ENCODE data around the gene DOCK3.
A peak's percentile ranks its signal among the peaks of the same experiment; 100 is the strongest.
"Not testable (repeated sequence)": the region's sequence is repeated elsewhere in the genome, so short reads cannot be mapped to it uniquely, and the experiment has no call there.

The DOCK3 gene

GRCh38 chr3:50652709-50653108 lies 22.0 kb upstream of the DOCK3 start:
- FAIRE-seq: no peak

- FAIRE-seq: no peak
These were observed 20.7 kb upstream of the DOCK3 start for GRCh38 chr3:50653937-50654595.

- FAIRE-seq: no peak
These were observed 19.5 kb upstream of the DOCK3 start for GRCh38 chr3:50655009-50655830.

GRCh38 chr3:50656417-50657195 lies 18.1 kb upstream of the DOCK3 start:
- no peak for FAIRE-seq

GRCh38 chr3:50657407-50657806 lies 17.3 kb upstream of the DOCK3 start:
- FAIRE-seq: no peak

GRCh38 chr3:50657816-50658215 lies 16.9 kb upstream of the DOCK3 start:
- FAIRE-seq: no peak

- FAIRE-seq: no peak
These were observed 16.3 kb upstream of the DOCK3 start for GRCh38 chr3:50658416-50658815.

- FAIRE-seq: no peak
These were observed 15.9 kb upstream of the DOCK3 start for GRCh38 chr3:50658831-50659230.

GRCh38 chr3:50660386-50660785 lies 14.3 kb upstream of the DOCK3 start:
- no peak for FAIRE-seq

GRCh38 chr3:50661321-50661837 lies 13.3 kb upstream of the DOCK3 start:
- no peak for FAIRE-seq

GRCh38 chr3:50662408-50662807 lies 12.3 kb upstream of the DOCK3 start:
- no peak for FAIRE-seq

- no peak for FAIRE-seq
These were observed 9.5 kb upstream of the DOCK3 start for GRCh38 chr3:50665081-50665840.

- not testable (repeated sequence) for FAIRE-seq
These were observed 8.9 kb upstream of the DOCK3 start for GRCh38 chr3:50665841-50666115.

GRCh38 chr3:50666837-50667236 lies 7.9 kb upstream of the DOCK3 start:
- no peak for FAIRE-seq

GRCh38 chr3:50671331-50671730 lies 3.4 kb upstream of the DOCK3 start:
- no peak for FAIRE-seq

- FAIRE-seq: no peak
These were observed 2.1 kb upstream of the DOCK3 start for GRCh38 chr3:50672656-50673055.

- FAIRE-seq: no peak
These were observed 796 bp upstream of the DOCK3 start for GRCh38 chr3:50673931-50674330.

GRCh38 chr3:50675179-50676030 lies 678 bp downstream of the DOCK3 start:
- no peak for FAIRE-seq

GRCh38 chr3:50676031-50676705 lies 1.4 kb downstream of the DOCK3 start:
- peak; percentile 82 for FAIRE-seq

GRCh38 chr3:50687127-50687751 lies 12.5 kb downstream of the DOCK3 start:
- no peak for FAIRE-seq

- FAIRE-seq: no peak
These were observed 13.2 kb downstream of the DOCK3 start for GRCh38 chr3:50687916-50688315.
